ENCODE results near the gene HOXA6. TPM values are rescaled to one million over a fixed set of nuclear protein-coding genes. Genes with fewer than 3 reads are reported as not detected.

HOXA6 gene
- total and polyA plus RNA-seq, 11 donors = not detected

DNA sequence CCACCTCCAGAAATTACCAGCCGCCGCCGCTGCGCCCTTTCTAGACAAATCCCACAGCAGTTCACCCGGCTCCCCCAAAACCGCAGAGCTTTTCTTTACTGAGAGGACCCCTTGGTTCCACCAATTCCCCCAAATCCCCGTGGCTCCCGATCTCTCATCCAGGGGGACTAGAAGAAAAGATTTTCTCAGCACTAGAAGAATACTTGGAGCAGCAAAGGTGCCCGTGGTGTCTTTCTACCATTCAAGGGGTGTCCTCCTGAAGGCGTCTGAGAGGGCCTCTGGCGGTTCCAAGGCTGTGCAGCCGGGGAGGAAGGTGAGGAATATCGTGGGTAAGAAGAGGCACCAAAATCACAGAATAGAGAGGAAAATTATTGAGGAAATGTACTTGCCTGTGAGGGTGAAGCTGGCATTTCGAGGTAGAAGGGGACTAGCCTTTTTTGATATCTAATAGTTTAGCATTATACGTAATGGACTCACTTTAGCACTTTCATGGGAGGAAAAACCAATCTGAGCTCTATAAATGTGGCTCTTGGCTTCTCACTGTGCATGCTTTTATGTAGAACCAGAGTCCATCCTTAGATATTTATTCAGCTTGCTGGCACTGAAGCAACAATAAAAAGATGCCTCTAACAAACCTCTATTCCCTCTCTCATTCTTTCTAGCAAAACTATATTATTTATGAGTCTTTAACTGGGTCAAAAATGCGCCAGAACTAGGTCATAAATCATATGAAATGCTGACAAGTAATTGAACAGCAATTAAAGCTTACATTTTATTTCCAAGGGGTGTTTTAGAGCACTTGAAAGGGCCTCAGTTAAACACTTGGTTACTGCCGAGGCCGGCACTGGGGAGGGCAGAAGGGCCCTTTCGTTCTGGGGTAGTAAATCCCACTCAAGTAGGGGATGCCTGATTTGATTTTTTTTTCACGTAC is 31.3 kb downstream of the HOXA6 start:
- H3K4me1 ChIP-seq = peaks cover 0 to 20% (median 0%) of the 10 kb centered on the region in 12 donors
- H3K9me3 ChIP-seq = no peaks in the 10 kb centered on the region
- H3K4me3 ChIP-seq = peak overlapping the region in 7 of 12 donors; percentile 5 to 51 (median 27)
- peak overlapping the region in 7 of 12 donors; percentile 31 to 93 (median 75) for H3K27ac ChIP-seq
- TF ChIP-seq CTCF (IDR thresholded peaks at IDR 0.05) = no peak
- TF ChIP-seq POLR2A (IDR thresholded peaks at IDR 0.05) = no peak
- intact Hi-C loops (cut with DNase I) = no loop called here
- WGBS, 4 donors = 24 to 28% (median 25%) methylated on average over 20 of the region's 20 CpGs
- no peak for DNase-seq
- H3K36me3 ChIP-seq = no peaks in the 10 kb centered on the region
- ATAC-seq = no peak
- H3K27me3 ChIP-seq = peaks cover 44 to 98% (median 83%) of the 10 kb centered on the region in 9 donors

- 16 to 28% (median 18%) methylated on average over 25 to 45 of the region's 45 CpGs for WGBS, 4 donors
- Histone ChIP-seq H3K9me3 (no peaks in the 10 kb centered on the region), H3K27ac (peak overlapping the region in 9 of 12 donors; percentile 31 to 93 (median 62)), H3K27me3 (peaks cover 48 to 99% (median 84%) of the 10 kb centered on the region in 9 donors), H3K4me3 (peak overlapping the region in 11 of 12 donors; percentile 3 to 51 (median 25)), H3K36me3 (no peaks in the 10 kb centered on the region), H3K4me1 (peaks cover 0 to 26% (median 4%) of the 10 kb centered on the region in 12 donors)
- ATAC-seq = no peak
- intact Hi-C loops (cut with DNase I) = no loop called here
- TF ChIP-seq CTCF (IDR thresholded peaks at IDR 0.05) (no peak), POLR2A (IDR thresholded peaks at IDR 0.05) (no peak)
- DNase-seq = no peak
Measured at GRCh38 chr7:27115221-27116026, 32.1 kb downstream of the HOXA6 start.

GRCh38 chr7:27114881-27115220 is 32.7 kb downstream of the HOXA6 start:
- TF ChIP-seq POLR2A (IDR thresholded peaks at IDR 0.05) (no peak), CTCF (IDR thresholded peaks at IDR 0.05) (no peak)

More at GRCh38 chr7:27114881-27115220, 32.7 kb downstream of the HOXA6 start:
- no peaks in the 10 kb centered on the region for H3K9me3 ChIP-seq
- ATAC-seq (no peak), DNase-seq (no peak)
- peak overlapping the region in 7 of 12 donors; percentile 22 to 51 (median 30) for H3K4me3 ChIP-seq
- H3K27ac ChIP-seq = peak overlapping the region in 5 of 12 donors; percentile 37 to 93 (median 79)
- intact Hi-C loops (cut with DNase I) = no loop called here
- H3K36me3 ChIP-seq = no peaks in the 10 kb centered on the region
- H3K27me3 ChIP-seq = peaks cover 51 to 99% (median 87%) of the 10 kb centered on the region in 9 donors
- 16 to 24% (median 19%) methylated on average over 6 of the region's 6 CpGs for WGBS, 4 donors
- peaks cover 0 to 29% (median 4%) of the 10 kb centered on the region in 12 donors for H3K4me1 ChIP-seq

Data from heart left ventricle (tissue), 16 donors.